HTERT RPE-1 (cell line): ENCODE data around the gene CCNL2.
"Not testable (repeated sequence)": the region's sequence is repeated elsewhere in the genome, so short reads cannot be mapped to it uniquely, and the experiment has no call there.

Experiments
- in situ Hi-C: fragments of 300-500 bp; cut with MboI; formaldehyde crosslinking; loops from 4 replicates; pipeline ENCODE4 v1.14.3; 2020; ENCODE audit warnings: low sequenced_read_pairs

Gene CCNL2

DNA sequence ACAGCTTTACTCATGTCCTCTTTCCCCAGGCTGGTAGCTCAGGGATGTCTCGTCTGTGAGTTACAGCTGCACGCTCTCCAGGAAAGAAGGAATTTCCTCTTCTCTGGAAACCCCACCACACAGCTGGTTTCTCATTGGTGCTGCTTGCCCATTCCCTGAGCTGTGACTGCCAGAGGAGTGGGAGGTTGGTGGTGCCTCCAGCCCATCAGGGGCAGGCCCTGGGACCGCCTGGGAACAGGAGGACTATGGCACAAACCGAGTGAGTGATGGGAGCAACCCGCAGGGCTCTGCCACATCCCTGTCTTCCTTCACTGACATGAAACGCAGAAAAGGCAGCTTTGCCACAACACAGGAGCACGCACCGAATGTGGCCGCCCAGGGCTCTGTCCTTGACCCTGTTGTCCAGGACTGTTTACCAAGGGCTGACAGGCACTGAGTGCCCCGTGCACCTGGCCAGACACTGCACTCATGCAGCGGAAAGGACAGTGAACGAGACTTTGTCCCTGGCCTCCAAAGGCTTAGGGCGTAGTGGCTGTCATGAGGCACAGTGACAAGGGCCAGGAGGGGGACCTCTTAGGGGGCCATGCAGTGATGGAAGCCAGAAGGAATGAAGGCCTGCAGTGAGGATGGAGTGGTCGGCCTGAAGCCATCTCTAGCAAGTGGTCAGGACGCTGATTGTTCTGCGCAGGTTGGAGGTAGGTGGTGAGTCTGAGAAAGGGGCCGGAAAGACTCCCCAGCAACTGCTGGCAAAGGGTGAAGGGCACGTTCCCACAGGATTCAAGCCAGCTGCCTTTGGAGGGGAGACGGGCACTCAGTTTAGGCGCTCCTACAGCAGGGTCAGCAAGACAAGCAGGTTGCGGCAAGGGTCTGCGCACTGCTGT is 1.7 kb upstream of the CCNL2 start:
- in situ Hi-C loops, result no loop called here

DNA sequence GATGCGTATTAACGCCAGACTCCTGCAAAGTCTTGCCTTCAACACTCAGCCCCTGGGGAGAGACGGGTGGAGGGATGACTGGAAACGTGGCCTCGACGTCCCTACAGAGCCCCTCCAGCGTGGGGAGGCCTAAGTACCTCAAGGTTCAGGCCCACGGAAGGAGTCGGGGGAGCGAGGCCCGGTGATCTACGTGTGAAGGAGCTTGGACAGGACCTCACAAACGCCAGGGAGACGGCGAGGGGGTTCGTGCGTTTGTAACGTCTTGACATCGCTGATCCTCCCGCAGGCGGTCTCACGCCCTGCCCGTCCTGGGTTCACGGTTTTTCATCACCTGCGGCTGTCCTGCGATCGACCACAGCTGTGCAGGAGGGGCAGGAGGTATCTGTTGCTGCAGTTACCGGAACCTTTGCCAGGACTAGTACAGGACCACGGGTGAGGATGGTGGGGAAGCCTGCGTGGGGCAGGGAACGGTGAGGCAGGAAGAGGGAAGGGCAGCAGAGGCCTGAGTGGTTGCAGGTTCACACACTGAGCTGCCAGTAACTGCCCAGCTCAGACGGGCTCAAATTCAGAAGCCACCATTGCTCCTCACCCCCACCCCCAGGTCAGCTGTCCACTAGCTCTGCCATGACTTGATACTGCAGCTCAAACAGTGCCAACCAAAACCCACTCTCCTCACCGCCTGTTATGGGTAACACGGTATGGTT is 889 bp upstream of the CCNL2 start:
- in situ Hi-C loops, result no loop called here

DNA sequence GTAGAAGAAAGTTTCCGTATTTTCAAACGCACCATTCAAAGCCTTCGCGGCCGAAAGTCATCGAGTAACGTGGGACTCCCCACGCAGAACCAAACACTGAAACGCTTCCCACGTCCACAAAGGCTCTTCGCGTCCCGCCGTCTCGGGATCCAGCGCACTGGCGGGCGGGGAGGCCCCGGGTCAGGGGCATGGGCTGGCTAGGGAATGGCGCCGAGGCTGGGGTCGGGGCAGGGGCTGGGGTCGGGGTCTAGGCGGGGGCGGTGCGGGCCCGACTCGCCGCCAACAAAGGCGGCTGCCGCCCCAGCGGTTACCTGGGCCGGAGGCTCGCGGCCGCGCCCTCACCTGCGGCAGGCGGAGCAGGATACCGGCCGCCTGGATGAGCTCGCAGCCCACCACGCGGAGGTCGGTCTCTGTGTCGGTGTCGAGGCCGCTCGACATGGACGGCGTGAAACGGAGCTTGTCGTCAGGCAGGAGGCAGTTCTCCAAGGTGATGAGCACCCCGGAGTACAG is 403 bp downstream of the CCNL2 start:
- in situ Hi-C loops, result no loop called here

GRCh38 chr1:1397839-1398523 is 1.2 kb downstream of the CCNL2 start:
- in situ Hi-C loops, result no loop called here

DNA sequence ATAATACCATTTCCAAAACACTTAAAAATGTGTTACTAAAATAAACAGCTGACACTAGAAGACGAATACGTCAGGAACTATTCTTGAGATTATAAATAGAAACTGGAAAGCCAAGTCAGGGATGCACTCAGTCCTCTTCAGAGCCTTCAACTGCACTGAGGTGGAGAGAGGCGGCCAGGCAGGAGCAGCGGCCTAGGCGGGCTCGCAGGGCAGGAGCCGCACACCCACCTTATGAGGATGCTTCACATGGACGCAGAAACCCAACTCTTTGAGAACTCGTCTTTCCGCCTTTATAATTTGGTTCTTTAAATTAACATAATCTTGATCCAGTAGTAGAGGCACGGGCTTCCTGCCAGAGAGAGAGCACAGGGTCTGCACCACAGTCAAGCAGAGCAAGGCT is 4.0 kb downstream of the CCNL2 start:
- in situ Hi-C loops, result no loop called here

DNA sequence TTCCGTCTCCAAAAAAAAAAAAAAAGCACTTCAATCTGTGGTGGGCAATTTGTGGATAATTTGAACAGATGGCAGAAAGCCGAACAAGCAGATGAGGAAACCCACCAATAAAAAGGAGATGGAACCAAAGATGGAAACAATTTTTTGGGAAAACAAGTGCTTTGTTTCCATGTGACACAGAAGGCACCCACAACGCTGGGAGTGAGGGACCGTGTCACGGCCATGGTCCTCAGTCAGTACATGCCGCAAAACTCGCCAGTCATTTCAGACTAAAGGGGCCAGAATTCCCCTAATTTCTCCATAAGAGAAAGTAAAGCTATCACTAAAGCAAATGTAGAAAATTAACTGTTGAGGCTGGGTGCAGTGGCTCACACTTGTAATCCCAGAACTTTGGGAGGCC is 5.0 kb downstream of the CCNL2 start:
- in situ Hi-C loops, result no loop called here

DNA sequence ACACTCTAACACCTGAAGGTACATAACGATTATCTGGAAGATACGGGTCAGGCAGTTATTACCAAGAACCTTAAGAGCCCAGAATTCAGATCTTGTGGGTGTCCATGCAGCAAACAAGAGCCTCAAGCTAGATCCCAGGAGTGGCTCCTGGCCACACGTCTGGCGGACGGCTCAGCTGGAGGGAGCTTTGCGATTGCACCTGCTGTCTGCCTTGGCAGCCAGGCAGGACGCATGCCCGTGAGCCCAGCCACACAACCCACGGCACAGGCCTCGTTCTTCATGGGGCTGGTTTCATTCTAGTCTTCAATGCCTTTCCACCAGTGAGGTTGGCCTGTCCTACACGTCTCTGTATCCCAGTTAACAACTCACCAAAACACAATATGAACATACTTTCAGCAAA is 5.7 kb downstream of the CCNL2 start:
- in situ Hi-C loops, result no loop called here

DNA sequence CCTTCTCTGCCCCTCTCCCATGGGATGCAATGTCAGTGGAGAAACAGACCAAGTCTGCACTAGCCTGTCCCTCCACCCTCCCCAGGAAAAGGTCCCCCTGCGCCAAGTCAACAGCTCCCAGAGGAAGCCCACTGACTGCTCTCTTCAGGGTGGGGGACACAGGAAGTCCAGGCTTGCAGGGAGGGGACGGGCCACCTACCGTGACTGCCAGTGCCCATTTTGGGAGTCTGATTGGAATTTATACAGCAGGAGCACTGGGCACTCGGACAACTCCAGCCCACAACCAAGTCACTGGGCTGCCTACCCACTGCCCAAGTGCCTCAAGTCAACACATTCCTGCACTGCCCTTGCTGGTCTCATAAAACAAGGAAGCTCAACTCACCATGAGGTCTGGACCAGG is 6.1 kb downstream of the CCNL2 start:
- in situ Hi-C loops, result no loop called here

DNA sequence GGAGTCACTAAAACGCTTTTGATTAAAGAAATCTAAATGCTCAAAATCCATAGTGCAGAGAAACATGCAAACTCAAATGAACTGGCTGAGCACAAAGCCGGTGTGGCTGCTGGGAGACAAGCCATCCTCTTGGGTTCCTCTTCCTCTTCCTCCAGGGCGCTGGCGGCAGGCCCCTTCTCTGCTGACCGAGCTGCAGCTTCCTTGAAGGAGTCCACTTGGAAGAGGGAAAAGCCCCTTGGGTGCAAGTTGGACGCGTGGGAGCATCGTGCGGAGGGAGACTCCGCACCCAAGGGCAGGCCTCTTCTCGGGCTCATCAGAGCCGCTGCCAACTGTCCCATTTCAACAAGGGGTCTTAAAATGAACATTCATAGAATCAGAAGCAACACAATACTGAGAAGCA is 7.9 kb downstream of the CCNL2 start:
- in situ Hi-C loops, result no loop called here

GRCh38 chr1:1390675-1391074 is 8.5 kb downstream of the CCNL2 start:
- in situ Hi-C loops, result no loop called here

- in situ Hi-C loops, result no loop called here
These were observed 11.1 kb downstream of the CCNL2 start for GRCh38 chr1:1388078-1388472.

- in situ Hi-C loops, result no loop called here
These were observed 11.7 kb downstream of the CCNL2 start for GRCh38 chr1:1387098-1388077.

- in situ Hi-C loops, result no loop called here
These were observed 13.2 kb downstream of the CCNL2 start for GRCh38 chr1:1385931-1386330.

- in situ Hi-C loops, result not testable (repeated sequence)
These were observed 13.8 kb downstream of the CCNL2 start for GRCh38 chr1:1385339-1385738.

DNA sequence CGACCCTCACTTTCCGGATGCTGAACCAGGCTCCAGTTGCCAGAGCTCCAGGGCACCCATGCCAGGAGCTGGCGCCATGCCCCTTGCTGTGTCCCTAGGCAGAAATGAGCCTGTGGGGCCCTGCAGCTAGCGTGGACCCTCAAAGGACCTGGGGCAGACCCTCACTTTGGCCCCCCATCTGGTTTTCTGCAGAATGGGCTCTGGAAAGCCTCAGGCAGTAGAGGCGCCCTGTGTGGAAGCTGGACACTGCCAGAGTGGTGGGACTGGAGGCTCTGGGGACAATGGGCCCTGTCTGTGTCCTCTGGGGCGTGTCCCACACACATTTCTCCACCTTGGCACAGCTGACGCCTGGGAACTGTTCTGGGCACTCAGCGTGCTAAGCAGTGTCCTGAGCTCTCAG is 17.8 kb downstream of the CCNL2 start:
- in situ Hi-C loops, result no loop called here

GRCh38 chr1:1380860-1381259 is 18.3 kb downstream of the CCNL2 start:
- in situ Hi-C loops, result no loop called here

GRCh38 chr1:1377540-1378205 is 21.5 kb downstream of the CCNL2 start:
- in situ Hi-C loops, result no loop called here

DNA sequence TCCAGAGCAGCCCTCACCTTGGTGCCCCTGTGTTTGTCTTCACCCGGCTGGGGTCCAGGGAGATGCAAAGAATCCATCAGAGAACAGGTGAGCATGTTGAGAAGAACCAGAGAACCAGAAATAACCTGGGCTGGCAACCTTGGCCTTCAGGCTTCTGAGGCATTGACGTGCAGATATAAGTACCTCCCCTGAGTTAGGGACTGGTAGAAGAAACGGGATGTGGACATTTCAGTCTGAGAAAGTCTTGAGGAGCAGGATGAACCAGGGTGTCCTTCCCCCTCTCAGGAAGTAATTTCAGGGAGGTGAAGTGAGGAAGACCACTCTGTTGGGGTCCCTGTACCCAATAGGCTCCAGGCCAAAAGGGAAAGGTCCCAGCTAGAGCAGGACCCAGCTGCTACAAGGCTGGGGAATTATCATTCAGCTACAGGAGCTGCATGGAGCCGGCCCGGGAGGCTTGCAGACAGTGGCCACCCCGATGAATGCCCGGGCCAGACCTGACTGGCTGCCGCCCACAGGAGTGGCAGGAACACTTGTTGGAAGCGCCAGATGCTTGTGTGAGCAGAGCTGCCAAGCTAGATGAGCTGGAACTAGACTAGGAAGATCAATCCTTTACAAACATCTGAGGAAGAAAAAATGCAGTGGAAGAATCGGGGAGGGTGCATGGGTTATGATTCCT is 22.4 kb downstream of the CCNL2 start:
- in situ Hi-C loops, result no loop called here

DNA sequence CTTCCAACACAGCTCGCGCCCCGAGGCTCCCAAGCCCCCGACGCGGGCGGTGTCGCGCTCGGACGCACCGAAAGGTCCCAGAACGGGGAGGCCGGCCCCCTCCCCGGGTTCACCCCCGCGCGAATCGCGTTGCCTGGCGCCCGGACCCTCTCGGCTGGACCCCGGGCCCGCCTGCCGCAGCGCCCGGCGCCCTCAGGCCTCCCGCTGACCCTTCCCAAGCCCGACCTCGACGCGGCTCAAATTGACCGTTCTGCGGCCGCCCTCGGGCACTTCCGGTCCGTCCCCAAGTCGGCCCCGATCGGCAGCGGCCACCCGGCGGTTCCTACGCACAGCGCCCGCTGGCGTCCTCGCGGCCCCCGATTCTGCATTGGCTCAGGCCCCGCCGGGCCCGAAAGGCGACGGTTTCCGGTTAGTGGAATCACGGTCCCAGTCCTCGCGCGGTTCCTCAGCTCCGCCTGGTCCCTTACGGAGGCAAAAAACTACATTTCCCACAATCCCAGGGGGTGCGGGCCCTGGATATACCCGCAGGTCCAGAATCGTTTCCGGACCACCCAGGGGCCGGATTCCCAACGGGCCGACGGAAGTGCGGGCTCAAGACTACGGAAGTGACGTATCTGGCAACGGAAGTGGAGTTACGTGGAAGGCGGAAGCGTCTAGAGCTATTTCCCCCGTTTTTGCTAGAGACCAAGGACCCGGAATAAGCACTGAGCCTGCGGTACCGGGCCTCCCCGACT is 24.0 kb downstream of the CCNL2 start, which contains the start of gene AURKAIP1:
TSS of gene AURKAIP1 (minus strand) at position 279 of the 734 bp plus-strand sequence. CDS start 451 bp downstream, outside the sequence.
- in situ Hi-C loops, result no loop called here
